T follicular helper cell (primary cell): ENCODE results near the gene BLOC1S5.
A peak's percentile ranks its signal among the peaks of the same experiment; 100 is the strongest.

Source experiments
- DNase-seq: peaks from one replicate; pipeline ENCODE4 v3.0.0-alpha.2; 2020; ENCODE audit warnings: low read depth
- total RNA-seq, 2 experiments: gene quantifications; one replicate each; lab custom pipeline; 2026; lab: John Stamatoyannopoulos, UW

The BLOC1S5 gene, protein sequence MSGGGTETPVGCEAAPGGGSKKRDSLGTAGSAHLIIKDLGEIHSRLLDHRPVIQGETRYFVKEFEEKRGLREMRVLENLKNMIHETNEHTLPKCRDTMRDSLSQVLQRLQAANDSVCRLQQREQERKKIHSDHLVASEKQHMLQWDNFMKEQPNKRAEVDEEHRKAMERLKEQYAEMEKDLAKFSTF
- total RNA-seq: 17.9 to 29.2 reads per million in 2 experiments

DNA sequence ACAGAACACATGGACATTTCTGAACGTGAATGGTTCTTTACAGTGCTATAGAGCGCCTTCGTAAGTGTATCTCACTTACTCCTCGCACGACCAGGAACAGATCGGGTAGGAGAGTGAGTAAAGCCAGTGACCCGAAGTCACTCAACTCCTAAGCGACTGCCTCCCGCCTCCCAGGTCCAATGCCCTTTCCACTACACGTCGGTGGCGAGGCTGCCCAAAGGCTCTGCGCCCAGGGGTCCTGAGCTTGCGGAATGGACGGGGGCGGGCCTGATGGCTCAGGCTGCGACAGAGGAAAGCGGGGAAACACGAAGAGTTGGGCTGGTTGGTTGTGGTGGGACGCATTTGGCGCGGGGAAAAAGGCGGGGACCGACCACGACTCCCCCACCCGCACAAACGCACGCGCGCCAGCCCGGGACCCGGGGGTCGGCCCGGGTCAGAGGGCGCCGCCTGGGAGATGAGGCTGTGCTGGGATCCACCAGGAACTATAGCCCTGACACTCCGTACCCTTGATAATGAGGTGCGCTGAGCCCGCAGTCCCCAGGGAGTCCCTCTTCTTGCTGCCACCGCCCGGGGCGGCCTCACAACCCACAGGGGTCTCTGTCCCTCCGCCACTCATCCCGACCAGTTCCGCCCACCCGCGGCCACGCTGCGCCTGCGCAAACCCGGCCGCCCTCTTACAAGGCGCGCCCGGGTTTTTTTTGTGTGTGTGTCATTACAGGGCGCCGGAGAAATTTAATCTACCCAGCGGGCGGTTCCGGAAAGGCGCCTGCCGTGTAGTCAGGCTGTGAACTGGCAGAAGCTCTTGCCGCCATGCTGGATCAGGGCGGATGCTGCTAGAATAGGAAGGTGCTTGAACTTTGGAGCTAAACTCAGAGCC, at the start of gene BLOC1S5:
Gene BLOC1S5, minus strand, starts transcription at position 629 of the 877 bp plus-strand sequence. Its CDS starts 13 bp downstream, at position 616.
- DNase-seq: peak; percentile 95

DNA sequence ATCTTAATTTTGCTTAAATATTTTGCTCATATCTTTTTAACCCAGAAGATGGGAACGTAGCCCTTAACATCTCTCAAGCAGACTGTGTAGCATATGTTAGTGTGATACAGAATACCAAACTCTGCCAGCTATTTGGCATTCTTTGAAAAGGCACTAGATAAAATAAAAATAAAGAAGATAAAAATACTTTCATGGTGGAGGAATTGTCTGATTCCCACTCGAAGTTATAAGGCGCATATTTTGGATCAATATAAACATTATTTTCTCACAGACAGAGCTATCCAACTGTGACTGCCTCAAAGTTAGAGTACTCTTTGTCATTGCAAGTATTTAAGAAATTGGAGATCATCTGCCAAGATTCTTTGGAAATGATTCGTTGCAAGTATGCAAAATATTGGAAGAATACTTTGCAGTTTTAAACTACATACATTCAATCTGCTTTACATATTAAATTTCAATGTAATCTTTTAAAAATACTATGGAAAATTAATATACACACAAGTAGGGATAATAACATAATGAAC, 49.0 kb upstream of the BLOC1S5 start:
- DNase-seq: no peak

DNA sequence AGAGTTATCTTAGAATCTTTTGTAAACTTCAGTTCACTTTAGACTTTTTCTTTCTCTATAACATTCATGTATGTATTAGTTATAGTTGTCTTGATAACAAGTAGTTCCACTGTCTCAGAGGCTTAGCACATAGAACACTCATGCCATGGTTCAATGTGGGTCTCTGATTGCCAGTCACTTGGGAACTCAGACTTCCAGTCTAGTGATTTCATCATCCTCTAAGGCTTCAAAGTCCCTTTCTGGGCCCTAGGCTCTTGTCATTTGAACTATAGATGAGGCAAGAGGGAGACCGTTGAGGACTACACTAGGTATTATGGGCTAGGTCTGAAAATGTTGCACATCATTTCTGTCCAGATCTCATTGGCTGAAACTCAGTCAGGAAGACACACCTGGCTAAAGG, 46.5 kb upstream of the BLOC1S5 start:
- DNase-seq: no peak

DNA sequence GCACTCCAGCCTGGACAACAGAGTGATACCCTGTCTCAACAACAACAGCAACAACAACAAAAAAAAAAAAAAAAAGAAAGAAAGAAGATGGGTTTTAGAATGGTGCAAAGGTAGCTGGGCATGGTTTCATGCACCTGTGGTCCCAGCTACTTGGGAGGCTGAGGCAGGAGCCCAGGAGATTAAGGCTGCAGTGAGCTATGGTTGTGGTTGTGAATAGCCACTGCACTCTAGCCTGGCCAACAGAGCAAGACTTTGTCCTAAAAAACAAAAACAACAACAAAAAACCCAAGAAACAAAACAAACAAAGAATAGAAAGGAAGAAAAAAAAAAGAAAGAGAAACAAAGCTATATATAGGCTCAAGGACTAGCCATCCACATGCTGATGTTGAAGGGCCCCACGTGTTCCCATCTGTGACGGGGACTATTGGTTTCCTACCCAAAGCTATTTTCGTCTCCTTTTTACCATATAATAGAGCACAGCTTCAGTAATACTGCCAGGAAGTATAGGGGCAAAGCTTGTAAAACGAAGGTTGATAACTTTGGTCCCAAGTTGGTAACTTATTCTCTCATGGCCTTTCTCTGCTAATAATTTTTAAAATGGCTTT, 46.0 kb upstream of the BLOC1S5 start:
- DNase-seq: no peak

DNA sequence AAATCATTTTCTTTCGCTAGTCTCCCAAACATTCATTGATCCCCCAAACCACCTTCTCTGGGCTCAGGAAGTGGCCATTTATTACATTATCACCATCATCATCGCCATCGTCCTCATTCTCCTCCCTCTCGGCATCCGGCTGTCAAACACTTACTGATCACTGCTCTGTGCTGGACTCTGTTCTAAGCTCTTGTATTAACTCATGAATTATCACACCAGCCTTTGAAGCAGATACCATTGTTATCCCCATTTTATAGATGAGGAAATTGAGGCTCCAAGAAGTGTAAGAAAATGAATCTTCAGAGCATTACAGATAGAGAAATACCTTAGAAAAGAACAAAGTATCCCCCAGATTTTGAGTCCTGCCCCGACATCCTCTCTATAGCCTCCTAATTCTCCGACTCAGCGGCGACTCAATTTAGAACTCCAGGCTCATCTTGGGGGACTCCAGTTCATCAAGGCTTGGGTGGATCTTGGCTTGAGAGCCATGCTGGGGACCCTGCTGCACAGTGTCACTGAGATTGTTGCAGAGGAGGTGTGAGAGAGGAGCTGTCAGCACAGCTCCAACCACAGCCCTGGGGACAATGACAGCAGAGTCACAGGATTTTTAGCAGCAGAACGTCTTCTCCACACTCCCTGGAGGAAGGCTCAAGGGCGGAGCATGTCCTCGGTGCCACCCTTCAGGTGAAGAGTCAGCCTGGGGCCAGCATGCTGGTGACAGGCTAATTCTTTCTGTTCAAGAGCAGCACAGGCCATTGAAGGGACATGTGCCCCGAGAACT, 44.8 kb upstream of the BLOC1S5 start:
- no peak for DNase-seq

DNA sequence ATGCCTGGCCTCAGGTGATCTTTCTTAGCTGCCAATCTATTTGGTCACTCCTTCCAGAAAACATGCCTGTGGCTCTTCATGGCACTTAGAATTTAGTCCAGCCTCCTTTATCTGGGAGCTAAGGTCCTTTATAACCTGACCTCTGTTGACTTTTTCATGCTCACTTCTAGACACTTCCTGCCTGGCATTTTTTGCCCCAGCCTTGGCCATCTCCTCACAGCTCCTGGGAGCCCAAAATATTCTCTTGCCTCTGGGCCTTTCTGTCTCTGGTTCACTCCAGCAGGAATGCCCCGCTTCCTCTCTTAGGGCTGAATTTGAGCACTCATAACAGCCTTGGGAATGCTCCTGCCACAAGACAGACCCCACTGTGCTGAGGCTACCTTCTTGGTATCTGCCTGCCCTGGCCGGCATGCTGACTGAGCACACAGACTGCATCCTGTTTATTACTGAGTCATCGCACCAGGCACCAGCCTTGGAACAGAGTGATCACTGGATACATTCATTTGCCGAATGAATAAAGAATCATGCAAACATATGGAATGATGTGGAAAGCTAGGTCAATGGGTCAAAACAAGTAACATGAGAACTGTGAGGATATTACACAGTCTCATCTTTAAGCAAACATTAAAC, 44.0 kb upstream of the BLOC1S5 start:
- DNase-seq: no peak

DNA sequence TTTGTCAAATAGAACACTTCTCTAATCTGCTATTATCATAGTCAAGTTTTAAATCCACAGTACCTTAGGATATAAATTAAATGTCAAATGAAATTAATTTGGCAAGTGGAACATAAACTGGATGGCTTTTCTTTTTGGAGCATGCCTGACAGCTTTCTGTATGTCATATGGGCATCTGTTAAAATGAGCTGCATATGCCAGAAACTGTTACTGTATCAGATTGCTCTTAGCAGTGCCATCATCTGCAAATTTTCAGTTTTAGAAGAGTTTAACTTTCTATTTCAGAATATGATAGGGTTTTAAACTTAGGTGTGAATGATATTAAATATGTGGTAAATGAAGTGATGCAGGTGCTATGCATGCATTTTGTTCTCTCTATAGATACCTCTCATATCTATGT, 41.6 kb upstream of the BLOC1S5 start:
- no peak for DNase-seq

DNA sequence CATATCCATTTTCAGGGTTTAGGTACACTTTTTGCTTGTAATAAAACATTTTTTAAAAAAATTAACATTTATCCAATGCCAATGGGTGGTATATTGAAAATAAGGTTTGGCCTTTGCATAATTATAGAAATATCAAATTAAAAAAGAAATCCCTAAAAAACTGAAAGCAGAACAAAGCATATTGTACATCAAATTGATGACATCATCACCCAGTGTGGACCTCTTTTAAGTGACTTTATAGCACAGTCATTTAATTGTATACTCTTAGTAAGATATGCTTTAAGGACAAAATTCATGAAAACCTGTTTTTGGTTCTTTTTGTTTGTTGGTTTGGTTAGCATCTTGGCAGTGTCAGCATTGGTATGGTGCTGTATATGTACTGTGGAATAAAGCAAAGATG, 39.5 kb upstream of the BLOC1S5 start:
- DNase-seq: no peak

DNA sequence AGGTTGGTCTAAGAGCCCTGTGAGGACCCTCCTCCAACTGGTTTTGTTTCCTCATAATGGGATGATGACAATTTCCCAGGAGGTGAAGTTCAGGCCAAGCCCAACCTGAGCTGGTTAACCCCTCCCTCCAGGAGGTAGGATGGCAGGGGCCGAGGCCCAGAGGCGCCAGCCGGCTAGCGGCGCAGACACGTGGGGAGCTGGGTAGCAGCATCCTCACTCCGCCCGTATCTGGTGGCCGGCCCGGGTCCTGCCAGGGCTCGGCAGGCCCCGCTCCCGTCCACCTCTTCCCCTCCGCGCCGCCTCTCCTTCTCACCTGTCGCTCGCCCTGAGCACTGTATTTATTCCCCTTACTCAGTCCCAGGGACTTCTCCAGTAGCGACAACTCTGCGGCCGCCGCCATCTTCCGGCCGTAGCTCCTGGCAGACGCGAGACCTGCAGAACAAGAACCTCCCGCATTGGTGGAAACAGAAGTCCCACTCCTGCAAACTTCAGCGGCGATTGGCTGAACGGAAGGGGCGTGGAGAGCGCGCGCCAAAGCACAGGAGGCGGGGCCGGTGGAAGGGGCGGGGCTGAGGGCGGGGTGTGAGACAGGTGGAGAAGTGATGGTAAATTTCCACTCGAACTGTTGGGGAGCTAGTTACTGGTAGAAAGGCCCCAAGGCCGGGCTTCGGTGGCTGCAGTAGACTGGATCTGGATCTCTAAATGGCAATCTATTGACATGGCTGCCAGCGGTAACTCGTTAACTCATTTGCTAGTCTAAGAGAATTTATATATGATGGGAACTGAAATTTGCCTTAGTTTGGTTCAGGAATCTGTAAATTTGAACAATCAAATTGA, 38.2 kb upstream of the BLOC1S5 start, which contains the start of gene EEF1E1:
Gene EEF1E1, minus strand, starts transcription at position 427 of the 837 bp plus-strand sequence. Its CDS starts 27 bp downstream, at position 400.
- peak; percentile 97 for DNase-seq

DNA sequence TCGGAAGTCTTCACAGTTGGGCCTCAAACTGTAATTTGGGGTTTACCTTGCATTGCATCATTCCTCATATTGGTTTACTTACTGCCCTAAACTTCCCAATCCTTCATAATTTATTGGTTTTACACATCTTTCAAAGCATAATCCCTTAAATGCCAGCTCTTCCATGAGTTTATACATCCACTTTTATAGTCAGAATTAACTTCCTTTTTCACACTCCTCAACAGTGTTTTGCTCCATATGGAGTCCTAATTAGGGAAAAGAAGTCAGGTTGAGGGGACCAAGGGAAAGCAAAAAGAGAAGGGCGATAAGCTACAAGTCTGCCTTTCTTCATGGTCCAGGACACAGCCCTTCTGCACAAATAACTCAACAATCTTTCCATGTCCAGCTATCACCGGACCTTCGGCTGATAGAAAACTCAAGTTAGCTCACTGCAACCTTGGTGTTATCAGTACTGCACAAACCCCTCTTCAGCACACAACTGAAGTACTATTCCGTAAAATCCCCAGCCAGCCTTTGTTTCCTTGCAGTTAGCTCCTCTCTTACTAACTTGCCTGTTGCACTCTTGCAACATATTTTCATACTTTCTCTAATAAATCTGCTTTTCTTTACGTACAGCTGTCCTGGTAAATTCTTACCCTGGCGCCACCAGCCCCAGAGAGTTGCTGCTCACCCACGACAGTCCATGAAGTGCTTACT, 36.1 kb upstream of the BLOC1S5 start:
- DNase-seq: no peak

DNA sequence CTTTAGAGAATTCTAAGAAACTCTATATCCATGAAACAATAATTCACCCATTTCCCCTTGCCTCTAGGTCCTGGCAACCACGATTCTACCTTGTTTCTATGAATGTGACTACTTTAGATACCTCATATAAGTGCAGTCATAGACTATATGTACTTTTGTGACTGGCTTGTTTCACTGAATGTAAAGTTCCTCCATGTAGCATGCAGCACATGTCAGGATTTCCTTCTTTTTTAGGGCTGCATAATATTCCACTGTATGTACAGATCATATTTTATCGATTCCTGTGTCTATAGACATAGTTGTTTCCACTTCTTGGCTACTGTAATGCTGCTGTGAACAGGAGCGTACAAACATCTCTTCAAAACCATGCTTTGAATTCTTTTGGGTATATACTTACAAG, 26.5 kb upstream of the BLOC1S5 start:
- DNase-seq: no peak

DNA sequence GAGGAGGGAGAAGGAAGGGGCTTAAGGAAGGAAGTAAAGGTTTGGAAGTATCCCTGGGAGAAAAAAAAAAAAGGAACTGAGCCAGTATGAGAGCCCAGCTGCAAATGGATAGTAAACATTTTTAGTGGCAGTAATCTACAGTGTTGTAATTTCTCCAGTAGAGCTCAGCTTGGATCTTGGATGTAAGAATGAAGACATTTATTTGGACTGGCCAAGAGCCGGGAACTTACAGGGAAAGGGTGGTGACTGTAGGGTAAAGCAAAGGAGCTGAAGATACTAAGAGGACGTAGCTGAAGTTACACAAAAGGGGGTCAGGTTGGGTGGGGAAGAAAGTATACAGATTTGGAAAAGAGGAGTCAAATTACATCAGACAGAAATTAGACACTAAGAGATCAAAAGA, 24.7 kb upstream of the BLOC1S5 start:
- no peak for DNase-seq

DNA sequence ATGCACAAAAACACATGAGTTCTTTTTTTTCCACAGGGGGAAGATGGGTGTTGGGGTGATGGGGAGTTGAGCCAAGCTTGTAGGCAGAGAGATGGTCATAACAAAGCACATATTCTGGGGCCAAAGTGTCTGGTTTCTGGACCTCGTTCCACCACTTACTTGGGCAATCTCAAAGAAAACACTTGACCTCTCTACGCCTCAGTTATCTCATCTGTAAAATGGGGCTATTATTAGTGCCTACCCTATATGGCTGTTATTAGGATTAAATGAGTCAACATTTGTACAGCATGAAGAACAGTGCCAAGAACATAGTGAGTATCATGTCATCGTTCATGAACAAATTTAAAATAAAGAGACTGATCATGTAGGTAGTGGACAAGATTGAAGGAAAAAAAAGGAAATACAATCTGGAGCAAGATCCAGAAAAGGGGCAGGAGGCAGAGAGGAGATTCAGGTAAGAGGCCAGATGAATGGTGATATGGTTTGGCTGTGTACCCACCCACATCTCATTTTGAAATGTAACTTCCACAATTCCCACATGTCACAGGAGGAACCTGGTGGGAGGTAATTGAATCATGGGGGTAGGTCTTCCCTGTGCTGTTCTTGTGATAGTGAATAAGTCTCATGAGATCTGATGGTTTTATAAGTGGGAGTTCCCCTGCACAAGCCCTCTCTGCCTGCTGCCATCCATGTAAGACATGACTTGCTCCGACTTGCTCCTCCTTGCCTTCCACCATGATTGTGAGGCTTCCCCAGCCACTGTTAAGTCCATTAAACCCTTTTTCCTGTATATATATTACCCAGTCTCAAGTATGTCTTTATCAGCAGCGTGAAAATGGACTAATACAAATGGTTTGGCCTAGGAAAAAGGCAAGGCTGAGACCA, 23.9 kb upstream of the BLOC1S5 start:
- DNase-seq: no peak

DNA sequence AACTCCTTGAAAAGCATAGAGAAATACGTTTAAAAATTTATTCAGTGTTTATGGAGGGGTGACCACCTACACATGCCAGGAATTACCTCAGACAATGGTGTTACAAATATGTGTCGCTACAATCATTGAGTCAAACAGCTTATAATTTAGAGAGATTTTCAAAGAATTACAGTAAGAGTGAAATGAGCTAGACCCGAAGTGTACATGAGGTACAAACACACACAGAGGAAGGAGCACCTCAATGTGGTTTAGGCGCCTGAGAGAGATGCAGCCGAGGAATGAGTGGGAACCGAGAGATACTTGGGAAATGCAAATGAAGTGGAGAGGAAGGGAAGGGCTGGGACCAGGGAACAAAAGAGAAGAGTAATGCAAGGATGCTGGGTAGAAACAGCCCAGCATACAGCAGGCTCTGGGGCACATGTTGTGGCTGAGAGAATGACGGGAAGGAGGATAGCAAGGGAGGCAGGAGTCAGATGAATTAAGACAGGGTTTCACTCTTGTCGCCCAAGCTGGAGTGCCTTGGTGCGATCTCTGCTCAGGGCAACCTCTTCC, 22.6 kb upstream of the BLOC1S5 start:
- DNase-seq: no peak

DNA sequence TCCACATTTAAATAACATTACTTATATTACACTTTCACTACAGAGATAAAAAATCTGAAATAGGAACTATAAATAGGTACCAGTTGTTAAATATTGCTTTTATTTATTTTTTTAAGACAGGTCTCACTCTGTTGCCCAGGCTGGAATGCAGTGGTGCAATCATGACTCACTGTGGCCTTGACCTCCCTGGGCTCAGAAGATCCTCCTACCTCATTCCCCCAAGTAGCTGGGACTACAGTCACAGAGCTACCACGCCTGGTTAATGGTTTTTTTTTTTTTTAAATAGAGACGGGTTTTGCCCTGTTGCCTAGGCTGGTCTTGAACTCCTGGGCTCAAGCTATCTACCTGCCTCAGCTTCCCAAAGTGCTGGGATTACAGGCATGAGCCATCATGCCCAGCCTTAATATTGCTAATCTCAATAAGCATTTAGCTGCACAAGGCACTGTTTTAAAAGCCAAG, 20.9 kb upstream of the BLOC1S5 start:
- DNase-seq: no peak

DNA sequence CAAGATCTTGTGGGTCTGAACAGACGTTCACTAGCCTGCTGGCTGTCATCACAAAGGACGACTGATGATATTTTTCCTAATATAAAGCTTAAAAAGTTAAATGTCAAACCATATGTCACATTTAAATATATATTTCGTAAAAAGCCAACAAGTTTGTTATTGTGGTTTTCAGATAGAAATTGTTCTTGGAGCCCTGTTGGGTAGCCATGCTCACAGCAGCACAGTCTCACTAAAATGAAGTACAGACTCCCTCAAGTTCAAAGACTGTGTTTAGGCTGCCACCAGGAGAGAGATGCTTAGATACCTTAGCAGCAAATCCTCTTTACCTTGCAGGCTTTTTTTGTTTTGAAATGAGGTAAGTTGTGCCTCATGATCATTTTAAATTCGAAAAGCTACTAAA, 20.4 kb upstream of the BLOC1S5 start:
- DNase-seq: no peak

DNA sequence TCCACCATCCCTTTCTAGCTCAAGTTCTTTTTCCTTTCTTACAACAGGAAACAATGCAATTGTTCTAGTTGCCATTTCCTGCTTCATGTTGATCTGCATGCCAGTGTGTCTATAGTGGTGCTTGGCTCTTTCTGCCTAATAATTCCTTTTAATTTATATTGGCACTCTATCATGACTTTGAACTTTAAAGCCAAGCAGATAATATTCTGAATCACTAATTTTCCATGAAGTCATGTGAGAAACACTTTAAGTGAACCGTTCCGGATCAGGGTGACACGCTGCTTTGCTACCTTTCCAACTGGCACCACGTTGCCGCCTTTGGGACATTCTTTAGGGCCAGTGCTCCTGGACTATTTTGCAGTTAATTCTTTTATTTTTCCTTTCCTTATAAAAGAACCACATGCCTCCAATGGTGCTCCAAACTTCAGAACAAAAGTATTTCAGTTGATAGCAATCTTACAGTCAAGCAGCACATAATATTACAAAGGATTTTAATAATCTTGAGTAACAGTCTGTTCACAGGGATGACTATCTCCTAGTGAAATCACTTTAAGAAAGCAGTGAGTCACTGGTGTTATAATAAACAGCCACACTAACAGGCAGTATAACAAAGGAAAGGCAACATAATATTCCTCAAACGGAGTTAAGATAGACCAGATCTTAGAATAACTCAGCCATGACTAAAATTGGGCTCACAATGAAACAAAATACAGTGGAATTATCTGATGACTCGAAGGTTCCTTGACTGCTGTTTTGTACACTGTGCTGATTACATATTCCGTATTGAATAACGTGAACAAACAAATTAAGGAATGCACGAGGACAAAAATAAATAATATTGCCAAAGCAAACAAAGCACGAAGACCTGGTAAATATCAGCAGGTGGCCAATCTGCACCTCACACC, 19.0 kb upstream of the BLOC1S5 start:
- DNase-seq: no peak
